HPDE6-E6E7 (cell line): Measurements from ENCODE around the gene TBC1D8.

Experiments used
- DNase-seq: peaks from one replicate; pipeline ENCODE4 v3.0.0; 2011; ENCODE audit warnings: missing footprints; ENCODE audit errors: extremely low spot score

Gene TBC1D8

DNA sequence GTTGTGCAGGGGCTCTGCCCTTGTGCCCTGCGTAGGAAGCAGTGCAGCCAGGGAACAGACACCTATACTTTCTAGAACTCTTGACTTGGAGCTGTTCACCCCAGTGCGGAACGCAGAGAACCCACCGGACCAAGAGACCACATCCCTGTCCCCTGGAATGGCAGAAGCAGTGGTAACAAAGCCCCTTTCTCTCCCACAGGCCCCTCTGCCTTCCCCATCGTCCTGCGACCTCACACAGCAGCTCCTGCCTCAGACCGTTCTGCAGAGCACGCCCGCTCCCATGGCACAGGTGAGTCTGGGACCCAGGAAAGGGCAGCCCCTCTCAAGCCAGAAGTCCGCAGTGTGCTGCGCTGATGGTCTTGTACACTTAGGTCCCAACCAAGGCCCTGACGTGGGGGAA is 173.7 kb downstream of the TBC1D8 start:
- no peak for DNase-seq

GRCh38 chr2:100976645-100977391 is 174.4 kb downstream of the TBC1D8 start:
- DNase-seq = no peak

GRCh38 chr2:100976061-100976460 is 175.1 kb downstream of the TBC1D8 start:
- DNase-seq = no peak

DNA sequence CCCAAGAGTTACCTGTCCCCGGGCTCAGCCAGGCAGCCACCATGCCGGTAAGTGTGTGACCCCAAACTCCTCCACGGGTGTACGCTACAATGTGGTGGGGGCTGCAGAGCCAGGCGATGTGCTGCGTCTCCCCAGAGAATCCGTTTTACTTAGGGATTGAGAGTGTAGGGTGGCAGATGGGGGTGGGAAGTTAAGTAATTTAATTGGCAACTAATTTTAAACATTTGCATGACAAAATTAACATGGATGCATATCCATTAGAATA is 175.7 kb downstream of the TBC1D8 start:
- DNase-seq = no peak

DNA sequence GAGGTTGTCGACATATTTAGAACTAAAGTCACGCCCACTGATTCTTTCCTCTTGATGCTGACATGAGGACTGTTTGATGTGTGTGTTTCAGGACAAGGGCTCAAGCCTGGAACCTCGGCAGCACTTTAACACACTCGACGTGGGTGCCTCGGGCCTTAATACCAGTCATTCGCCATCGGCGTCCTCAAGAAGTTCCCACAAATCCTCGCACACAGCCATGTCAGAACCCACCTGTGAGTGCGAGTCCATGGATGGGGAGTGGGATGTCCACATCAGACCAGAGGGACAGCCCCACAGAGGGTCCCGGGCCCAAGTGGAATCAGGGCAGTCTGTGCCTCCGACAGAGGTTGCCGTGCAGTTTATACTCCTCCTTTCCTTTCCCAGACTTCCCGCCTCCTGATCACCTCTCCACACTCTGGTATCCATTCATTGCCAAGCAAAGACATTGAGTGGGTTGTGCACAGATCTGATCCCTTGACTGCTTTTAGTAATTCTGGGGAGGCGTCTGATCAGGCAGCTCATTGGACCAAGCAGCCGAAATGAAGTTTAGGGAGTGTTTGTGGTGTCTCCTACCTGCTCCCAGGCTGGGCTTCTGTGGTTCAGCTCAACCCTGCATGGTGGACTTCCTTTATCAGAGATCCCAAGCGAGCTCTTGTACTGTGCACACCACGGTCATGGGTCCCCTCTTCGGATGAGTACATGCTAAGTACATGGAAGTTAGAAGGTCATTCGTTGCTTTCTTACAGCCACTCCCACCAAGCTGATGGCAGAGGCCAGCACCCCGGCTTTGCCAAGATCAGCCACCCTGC is 176.3 kb downstream of the TBC1D8 start:
- no peak for DNase-seq

- DNase-seq = no peak
Observed at GRCh38 chr2:100972452-100972851, 178.7 kb downstream of the TBC1D8 start.

GRCh38 chr2:100971221-100971620 is 180.0 kb downstream of the TBC1D8 start:
- no peak for DNase-seq

GRCh38 chr2:100969998-100970397 is 181.2 kb downstream of the TBC1D8 start:
- DNase-seq = no peak

DNA sequence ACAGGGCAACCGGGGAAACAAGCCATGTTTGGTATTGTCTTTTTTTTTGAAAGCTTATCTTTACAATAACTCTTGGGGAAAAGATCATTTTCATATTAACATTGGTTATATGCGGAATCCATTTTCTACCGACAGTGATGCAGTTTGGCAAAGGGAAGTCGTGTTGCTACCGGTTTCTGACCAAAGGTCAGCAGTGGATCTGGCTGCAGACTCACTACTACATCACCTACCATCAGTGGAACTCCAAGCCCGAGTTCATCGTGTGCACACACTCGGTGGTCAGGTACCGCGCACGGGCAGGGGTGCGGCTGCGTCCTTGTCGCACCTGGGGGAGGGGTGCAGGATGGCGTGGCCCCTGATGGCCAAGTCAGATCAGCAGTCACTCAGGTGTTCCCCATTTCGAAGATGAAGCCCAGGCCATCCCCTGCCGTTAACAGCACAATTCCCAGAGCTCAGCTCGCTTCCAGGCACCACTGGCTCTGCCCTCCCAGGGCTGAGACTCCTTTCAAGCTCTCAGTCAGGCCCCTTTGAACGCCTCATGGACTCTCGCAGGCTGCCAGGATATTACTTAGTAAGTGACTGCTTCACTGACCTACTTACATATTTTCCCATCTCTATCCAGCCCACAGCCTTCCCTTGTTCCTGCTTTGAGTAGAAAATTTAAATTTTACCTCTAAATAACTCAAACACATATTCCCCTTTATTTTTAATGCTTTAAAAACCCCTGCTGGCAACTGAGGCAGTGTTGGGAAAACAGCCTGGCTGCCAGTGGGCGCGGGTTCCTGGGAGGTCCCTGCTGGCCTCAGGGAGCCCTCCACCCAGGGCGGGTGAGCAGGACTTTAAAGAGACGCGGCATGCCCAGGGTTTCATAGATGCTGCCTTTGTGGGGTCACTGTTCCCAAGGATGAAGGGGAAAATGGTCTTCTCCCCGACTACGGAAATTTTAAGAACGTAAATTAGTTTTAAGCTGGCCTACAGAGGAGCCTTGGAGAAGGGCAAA is 182.7 kb downstream of the TBC1D8 start:
- DNase-seq = no peak

DNA sequence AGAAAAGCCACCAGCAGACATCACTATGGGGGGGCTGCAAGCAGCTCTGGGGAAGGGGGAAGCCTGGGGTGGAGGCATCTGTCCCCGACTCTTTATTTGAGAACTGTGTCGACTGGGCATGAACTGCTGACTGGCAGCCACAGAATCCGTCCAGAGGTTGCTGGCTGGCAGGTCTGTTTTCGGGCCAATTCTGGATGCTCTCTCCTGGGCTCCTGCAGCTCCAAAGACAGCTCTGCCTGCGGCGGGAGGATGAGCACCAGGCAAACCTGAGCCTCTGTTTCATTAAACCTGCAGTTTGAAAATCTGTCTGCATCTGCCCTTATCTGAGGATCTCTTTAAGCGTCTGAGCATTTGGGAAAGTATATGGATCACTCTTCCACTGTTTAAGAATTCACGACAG is 183.5 kb downstream of the TBC1D8 start:
- no peak for DNase-seq

DNA sequence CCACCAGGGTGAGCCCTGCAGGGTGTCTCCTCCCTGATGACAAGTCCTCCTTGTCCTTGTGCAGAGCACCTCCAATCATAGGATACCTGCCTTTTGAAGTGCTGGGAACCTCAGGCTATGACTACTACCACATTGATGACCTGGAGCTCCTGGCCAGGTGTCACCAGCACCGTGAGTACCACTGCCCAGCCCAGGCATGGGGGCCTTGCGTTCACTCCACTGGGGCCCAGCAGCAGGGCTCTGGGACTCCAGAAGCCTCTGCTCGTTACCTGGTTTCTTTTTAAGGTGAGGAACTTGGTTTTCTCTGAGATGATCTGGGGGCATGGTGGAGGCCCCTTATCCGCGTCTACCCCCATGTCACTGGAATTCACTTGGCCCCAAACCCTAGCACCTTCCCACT is 185.6 kb downstream of the TBC1D8 start:
- DNase-seq = no peak

DNA sequence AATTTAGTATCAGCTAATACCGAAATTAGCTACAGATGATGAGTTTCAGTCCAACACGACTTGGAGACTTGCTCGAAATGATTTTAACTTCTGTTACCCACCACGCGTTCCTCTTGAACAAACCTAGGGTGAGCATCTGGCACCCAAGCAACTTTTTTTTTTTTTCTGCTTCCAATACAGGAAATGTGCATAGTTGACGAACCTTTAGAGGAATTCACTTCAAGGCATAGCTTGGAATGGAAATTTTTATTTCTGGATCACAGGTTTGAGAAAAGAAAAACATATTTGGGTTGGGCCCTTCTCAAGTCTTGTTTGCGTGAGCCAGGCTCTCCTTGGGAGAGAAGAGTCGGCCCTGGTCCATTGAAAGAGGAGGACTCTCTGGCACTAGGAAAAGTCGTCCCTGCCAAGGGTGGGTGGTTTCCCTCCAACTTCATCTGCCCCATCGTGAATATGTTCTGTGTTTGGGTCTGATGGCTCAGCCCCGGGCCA is 186.5 kb downstream of the TBC1D8 start:
- DNase-seq = no peak

GRCh38 chr2:100964222-100964621 is 187.0 kb downstream of the TBC1D8 start:
- DNase-seq = no peak

GRCh38 chr2:100963026-100963375 is 188.2 kb downstream of the TBC1D8 start:
- no peak for DNase-seq

DNA sequence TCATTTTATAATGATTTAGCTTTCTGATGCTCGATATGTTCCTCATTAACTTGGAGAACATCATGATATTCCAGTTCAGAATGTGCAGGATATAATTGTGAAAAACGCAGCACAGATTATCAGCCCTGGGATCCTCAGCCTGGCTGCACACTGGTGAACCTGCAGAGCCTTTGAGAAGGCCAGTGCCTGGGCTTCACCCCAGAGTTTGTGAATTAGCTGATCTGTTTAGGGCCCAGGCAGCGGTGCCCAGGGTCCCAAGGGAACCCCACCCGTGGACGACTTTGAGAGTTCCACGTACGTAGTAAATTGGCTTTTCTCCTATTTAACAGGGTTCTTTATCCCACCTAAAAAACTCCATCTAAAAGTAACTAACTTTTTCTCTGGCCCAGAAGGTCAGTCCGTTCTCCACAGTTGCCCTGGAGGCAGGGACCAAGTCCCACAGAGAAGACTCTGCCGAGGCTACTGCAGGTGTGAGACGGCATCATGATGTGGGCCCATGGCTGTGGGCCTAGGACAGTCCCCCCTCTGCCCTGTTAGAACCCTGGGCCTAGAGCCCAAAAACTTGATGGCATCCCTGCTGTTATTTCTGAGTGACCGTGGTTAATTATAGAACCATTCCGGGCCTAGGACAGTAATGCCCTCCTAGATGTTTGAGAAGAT is 188.7 kb downstream of the TBC1D8 start:
- no peak for DNase-seq

GRCh38 chr2:100960688-100961087 is 190.5 kb downstream of the TBC1D8 start:
- DNase-seq = no peak

- no peak for DNase-seq
Observed at GRCh38 chr2:100959225-100959880, 191.8 kb downstream of the TBC1D8 start.

- DNase-seq = no peak
Observed at GRCh38 chr2:100957996-100958653, 193.1 kb downstream of the TBC1D8 start.
